OCI-LY7 (cell line): ENCODE data around the gene PGPEP1.

Source experiments
- CTCF ChIP-seq: fragments of 200-600 bp; sonication (generic); conservative IDR thresholded peaks from 2 replicates; pipeline ENCODE4 v1.5.1; 2014; ENCODE audit warnings: mild to moderate bottlenecking, antibody characterized with exemption, low read length, moderate library complexity, mixed read lengths
- EZH2phosphoT487 ChIP-seq: fragments of 200-600 bp; sonication (generic); IDR thresholded peaks from 2 replicates; pipeline ENCODE4 v1.6.1; 2018; ENCODE audit warnings: low read depth, borderline replicate concordance, mild to moderate bottlenecking, mixed run types, antibody characterized with exemption, low read length, moderate library complexity, mixed read lengths

- TF ChIP-seq CTCF (no peak), EZH2phosphoT487 (no peak)
Observed at GRCh38 chr19:18417250-18418028, 77.0 kb downstream of the PGPEP1 start.
